H9 (cell line): ENCODE results near the gene MBNL1. TPM values are rescaled to one million over a fixed set of nuclear protein-coding genes. Genes with fewer than 3 reads are reported as not detected.

Source experiments
- DNase-seq: peaks from one replicate; pipeline ENCODE4 v3.0.0-alpha.2; 2017
- H2AFZ ChIP-seq: one replicate; pipeline ENCODE4 v1.6.1; 2013; ENCODE audit warnings: mild to moderate bottlenecking, low read length, control low read depth, moderate library complexity
- H2AK5ac ChIP-seq: 2 replicates; pipeline ENCODE4 v1.6.1; 2013; ENCODE audit warnings: low read length, control low read depth, mixed read lengths; ENCODE audit not compliant: insufficient read length
- H2BK120ac ChIP-seq: one replicate; pipeline ENCODE4 v1.6.1; 2013; ENCODE audit warnings: low read depth, mild to moderate bottlenecking, low read length, control low read depth, inconsistent platforms; ENCODE audit not compliant: poor library complexity, severe bottlenecking
- H2BK12ac ChIP-seq: 2 replicates; pipeline ENCODE4 v1.6.1; 2013; ENCODE audit warnings: low read length, control low read depth, mixed read lengths, low read depth; ENCODE audit not compliant: insufficient read length
- H2BK15ac ChIP-seq: 2 replicates; pipeline ENCODE4 v1.6.1; 2013; ENCODE audit warnings: low read depth, low read length, control low read depth
- H2BK20ac ChIP-seq: one replicate; pipeline ENCODE4 v1.6.1; 2013; ENCODE audit warnings: low read depth, mild to moderate bottlenecking, low read length, control low read depth, inconsistent platforms; ENCODE audit not compliant: poor library complexity, severe bottlenecking
- H2BK5ac ChIP-seq: 2 replicates; pipeline ENCODE4 v1.6.1; 2013; ENCODE audit warnings: low read length, control low read depth, mixed read lengths; ENCODE audit not compliant: insufficient read length
- H3K14ac ChIP-seq: 2 replicates; pipeline ENCODE4 v1.6.1; 2013; ENCODE audit warnings: low read length, control low read depth; ENCODE audit not compliant: insufficient read depth
- H3K18ac ChIP-seq: 2 replicates; pipeline ENCODE4 v1.6.1; 2013; ENCODE audit warnings: low read depth, mild to moderate bottlenecking, mixed read lengths, low read length, control low read depth; ENCODE audit not compliant: insufficient read length
- H3K23ac ChIP-seq: 2 replicates; pipeline ENCODE4 v1.6.1; 2013; ENCODE audit warnings: low read length, control low read depth, mixed read lengths, low read depth; ENCODE audit not compliant: insufficient read length
- H3K23me2 ChIP-seq: 2 replicates; pipeline ENCODE4 v1.6.1; 2013; ENCODE audit warnings: low read depth, mild to moderate bottlenecking, mixed read lengths, low read length, control low read depth; ENCODE audit not compliant: insufficient read length, poor library complexity, severe bottlenecking
- H3K27ac ChIP-seq: 2 replicates; pipeline ENCODE4 v1.5.1; 2013; ENCODE audit warnings: low read length, control low read depth, mixed read lengths, low read depth; ENCODE audit not compliant: insufficient read length
- H3K27me3 ChIP-seq: 2 replicates; pipeline ENCODE4 v1.6.1; 2013; ENCODE audit warnings: low read length, control low read depth, inconsistent platforms; ENCODE audit not compliant: insufficient read depth
- H3K4ac ChIP-seq: 2 replicates; pipeline ENCODE4 v1.6.1; 2013; ENCODE audit warnings: low read depth, mild to moderate bottlenecking, control low read depth, inconsistent platforms, low read length, moderate library complexity
- H3K4me1 ChIP-seq: 2 replicates; pipeline ENCODE4 v1.6.1; 2013; ENCODE audit warnings: low read length, control low read depth, inconsistent platforms; ENCODE audit not compliant: insufficient read depth
- H3K4me2 ChIP-seq: 2 replicates; pipeline ENCODE4 v1.6.1; 2013; ENCODE audit warnings: low read length, control low read depth, mixed read lengths; ENCODE audit not compliant: insufficient read length, insufficient read depth
- H3K56ac ChIP-seq: 2 replicates; pipeline ENCODE4 v1.6.1; 2013; ENCODE audit warnings: low read depth, mild to moderate bottlenecking, mixed read lengths, low read length, control low read depth; ENCODE audit not compliant: insufficient read length
- H3K79me1 ChIP-seq: 2 replicates; pipeline ENCODE4 v1.6.1; 2013; ENCODE audit warnings: low read depth, mild to moderate bottlenecking, moderate library complexity, low read length, control low read depth, inconsistent platforms; ENCODE audit not compliant: insufficient read depth, poor library complexity, severe bottlenecking
- H3K79me2 ChIP-seq: 2 replicates; pipeline ENCODE4 v1.6.1; 2013; ENCODE audit warnings: low read length, control low read depth, inconsistent platforms; ENCODE audit not compliant: insufficient read depth
- H3K9ac ChIP-seq: 2 replicates; pipeline ENCODE4 v1.6.1; 2013; ENCODE audit warnings: low read length, control low read depth, mixed read lengths; ENCODE audit not compliant: insufficient read length; ENCODE audit errors: extremely low read depth
- H3K9me3 ChIP-seq: one replicate; pipeline ENCODE4 v1.6.1; 2013; ENCODE audit warnings: low read depth, low read length, inconsistent platforms; ENCODE audit not compliant: control insufficient read depth
- H3T11ph ChIP-seq: one replicate; pipeline ENCODE4 v1.6.1; 2013; ENCODE audit warnings: mild to moderate bottlenecking, low read length, control low read depth, inconsistent platforms
- H4K20me1 ChIP-seq: one replicate; pipeline ENCODE4 v1.6.1; 2013; ENCODE audit not compliant: control insufficient read depth, insufficient read length, insufficient read depth
- H4K5ac ChIP-seq: 2 replicates; pipeline ENCODE4 v1.6.1; 2013; ENCODE audit warnings: low read depth, mild to moderate bottlenecking, mixed read lengths, low read length, control low read depth; ENCODE audit not compliant: insufficient read length
- H4K8ac ChIP-seq: replicated peaks from 2 replicates; pipeline ENCODE4 v1.6.1; 2013; ENCODE audit warnings: low read length, control low read depth, mixed read lengths, low read depth; ENCODE audit not compliant: insufficient read length
- H4K91ac ChIP-seq: 2 replicates; pipeline ENCODE4 v1.6.1; 2013; ENCODE audit warnings: low read depth, mild to moderate bottlenecking, moderate library complexity, mixed read lengths, low read length, control low read depth; ENCODE audit not compliant: insufficient read length
- H3K27ac Mint-ChIP-seq, 3 experiments: 2 replicates in 2 of 3; 3 replicates in 1 of 3; pipeline ENCODE4 v1.8.0; 2020 to 2021; ENCODE audit warnings: mixed read lengths in 3 of 3, mild to moderate bottlenecking in 1 of 3, moderate library complexity in 1 of 3
- H3K27me3 Mint-ChIP-seq: 2 replicates; pipeline ENCODE4 v1.8.0; 2021; ENCODE audit warnings: low read depth, mild to moderate bottlenecking, moderate library complexity, mixed read lengths
- H3K36me3 Mint-ChIP-seq, 3 experiments: 2 replicates in 2 of 3; 3 replicates in 1 of 3; pipeline ENCODE4 v1.8.0; 2020 to 2021; ENCODE audit warnings: low read depth in 3 of 3, mixed read lengths in 3 of 3; ENCODE audit not compliant: insufficient read depth in 1 of 3
- H3K4me1 Mint-ChIP-seq, 2 experiments: 2 replicates each; pipeline ENCODE4 v1.8.0; 2020; ENCODE audit warnings: mixed read lengths in 2 of 2
- H3K4me3 Mint-ChIP-seq, 2 experiments: 2 replicates in 1 of 2; 3 replicates in 1 of 2; pipeline ENCODE4 v1.8.0; 2020 to 2021; ENCODE audit warnings: mild to moderate bottlenecking in 2 of 2, mixed read lengths in 2 of 2, moderate library complexity in 1 of 2
- H3K9me3 Mint-ChIP-seq, 2 experiments: 2 replicates in 1 of 2; 3 replicates in 1 of 2; pipeline ENCODE4 v1.8.0; 2020; ENCODE audit warnings: mild to moderate bottlenecking in 2 of 2, mixed read lengths in 2 of 2, moderate library complexity in 1 of 2
- CTCF ChIP-seq: fragments of 200-600 bp; sonication (generic); conservative IDR thresholded peaks from 3 replicates; pipeline ENCODE4 v1.8.0; 2021; ENCODE audit warnings: antibody characterized with exemption, mild to moderate bottlenecking
- WGBS: extraction: QIAGEN DNeasy Blood & Tissue Kit; methylation state at CpG from one replicate; pipeline ENCODE4 v1.1.7; 2013; ENCODE audit warnings: missing lambda C conversion rate, low lambda C conversion rate, mixed read lengths; ENCODE audit not compliant: insufficient read length; ENCODE audit errors: extremely low coverage; 5-methylcytosine and 5-hydroxymethylcytosine counted together
- total RNA-seq: library from RNA; stranded (reverse); gene quantifications from 2 replicates; pipeline ENCODE4 v1.2.1, GENCODE V29; 2021

MBNL1 gene
- total RNA-seq, 1 experiment from 2014 or later, result 14.9 TPM

GRCh38 chr3:152252755-152253154 lies 16.0 kb upstream of the MBNL1 start:
- TF ChIP-seq CTCF, result no peak
- Histone ChIP-seq H3K4ac (no peak overlapping the region), H2BK20ac (no peak overlapping the region), H3K9ac (no peak overlapping the region), H2BK15ac (no peak overlapping the region), H3K79me1 (no peaks in the 10 kb centered on the region), H2BK5ac (no peak overlapping the region), H3K27ac (no peak overlapping the region), H3K23ac (no peak overlapping the region), H2BK120ac (no peak overlapping the region), H4K8ac (no peak overlapping the region), H3K18ac (no peak overlapping the region), H3K79me2 (no peaks in the 10 kb centered on the region), H2BK12ac (no peak overlapping the region), H3T11ph (no peak overlapping the region), H3K27me3 (no peaks in the 10 kb centered on the region), H4K91ac (no peak overlapping the region), H3K4me1 (no peaks in the 10 kb centered on the region; the same call in 1 of the 2 replicates), H3K9me3 (no peaks in the 10 kb centered on the region), H3K4me2 (no peak overlapping the region), H3K14ac (no peak overlapping the region), H4K20me1 (no peaks in the 10 kb centered on the region), H3K56ac (no peak overlapping the region), H3K23me2 (no peaks in the 10 kb centered on the region), H4K5ac (no peak overlapping the region), H2AFZ (no peak overlapping the region), H2AK5ac (no peak overlapping the region)
- no CpG with 5 or more reads among the region's 3 CpGs for WGBS
- Mint-ChIP-seq H3K4me3 (no peak overlapping the region), H3K27me3 (no peaks in the 10 kb centered on the region), H3K4me1 (no peaks in the 10 kb centered on the region), H3K27ac (no peak overlapping the region), H3K36me3 (no peaks in the 10 kb centered on the region), H3K9me3 (no peaks in the 10 kb centered on the region; a peak in 1 of 5 replicates)
- DNase-seq, result no peak
